HL-60 (cell line): Measurements from ENCODE around the gene TPST1.

ENCODE experiments used
- DNase-seq, 2 experiments: peaks; one replicate each; pipeline ENCODE4 v3.0.0-alpha.2; 2010 to 2020; ENCODE audit warnings: low read depth in 1 of 2, low spot score in 1 of 2
- H3K27ac ChIP-seq: fragments of 250-450 bp; sonication (Bioruptor Pico); replicated peaks from 2 replicates; pipeline ENCODE4 v1.5.1; 2020; ENCODE audit warnings: mild to moderate bottlenecking, moderate library complexity
- H3K27me3 ChIP-seq: fragments of 250-450 bp; sonication (Bioruptor Pico); 2 replicates; pipeline ENCODE4 v1.5.1; 2021; ENCODE audit warnings: mild to moderate bottlenecking, moderate library complexity; ENCODE audit not compliant: insufficient read depth, poor library complexity, severe bottlenecking
- H3K4me3 ChIP-seq: replicated peaks from 2 replicates; pipeline ENCODE4 v1.5.1; 2011; ENCODE audit warnings: mild to moderate bottlenecking, control low read depth, low read length; ENCODE audit not compliant: insufficient read depth
- GABPA ChIP-seq: IDR thresholded peaks from 2 replicates; pipeline ENCODE4 v1.6.1; 2012; ENCODE audit warnings: low read depth
- POLR2AphosphoS5 ChIP-seq: IDR thresholded peaks from 2 replicates; pipeline ENCODE4 v1.6.1; 2012; ENCODE audit warnings: low read depth
- SPI1 ChIP-seq: IDR thresholded peaks from 2 replicates; pipeline ENCODE4 v1.6.1; 2012; ENCODE audit warnings: low read depth, mild to moderate bottlenecking, borderline replicate concordance
- TF ChIP-seq, protein P1 (sequence below): IDR thresholded peaks from one replicate; pipeline ENCODE4 v1.5.1; 2011; ENCODE audit warnings: low read length, control low read depth, inconsistent platforms; ENCODE audit not compliant: insufficient read depth
- TF ChIP-seq, protein P2 (sequence below): IDR thresholded peaks from 2 replicates; pipeline ENCODE4 v1.6.1; 2012; ENCODE audit warnings: low read depth; ENCODE audit not compliant: insufficient replicate concordance

The TPST1 gene

DNA sequence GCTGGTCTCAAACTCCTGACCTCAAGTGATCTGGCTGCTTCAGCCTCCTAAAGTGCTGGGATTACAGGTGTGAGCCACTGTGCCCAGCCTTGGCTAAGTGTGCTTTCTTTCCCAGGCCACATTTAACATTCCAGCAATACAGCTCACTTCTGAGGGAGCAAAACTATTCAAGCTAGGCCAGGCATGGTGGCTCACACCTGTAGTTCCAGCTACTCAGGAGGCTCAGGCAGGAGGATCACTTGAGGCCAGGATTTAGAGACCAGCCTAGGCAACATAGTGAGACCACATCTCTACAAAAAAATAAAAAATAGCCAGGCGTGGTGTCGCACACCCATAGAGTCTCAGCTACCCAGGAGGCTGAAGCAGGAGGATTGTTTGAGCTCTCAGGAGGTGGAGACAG lies 23.3 kb upstream of the TPST1 start:
- DNase-seq: no peak
- TF ChIP-seq, protein P1, sequence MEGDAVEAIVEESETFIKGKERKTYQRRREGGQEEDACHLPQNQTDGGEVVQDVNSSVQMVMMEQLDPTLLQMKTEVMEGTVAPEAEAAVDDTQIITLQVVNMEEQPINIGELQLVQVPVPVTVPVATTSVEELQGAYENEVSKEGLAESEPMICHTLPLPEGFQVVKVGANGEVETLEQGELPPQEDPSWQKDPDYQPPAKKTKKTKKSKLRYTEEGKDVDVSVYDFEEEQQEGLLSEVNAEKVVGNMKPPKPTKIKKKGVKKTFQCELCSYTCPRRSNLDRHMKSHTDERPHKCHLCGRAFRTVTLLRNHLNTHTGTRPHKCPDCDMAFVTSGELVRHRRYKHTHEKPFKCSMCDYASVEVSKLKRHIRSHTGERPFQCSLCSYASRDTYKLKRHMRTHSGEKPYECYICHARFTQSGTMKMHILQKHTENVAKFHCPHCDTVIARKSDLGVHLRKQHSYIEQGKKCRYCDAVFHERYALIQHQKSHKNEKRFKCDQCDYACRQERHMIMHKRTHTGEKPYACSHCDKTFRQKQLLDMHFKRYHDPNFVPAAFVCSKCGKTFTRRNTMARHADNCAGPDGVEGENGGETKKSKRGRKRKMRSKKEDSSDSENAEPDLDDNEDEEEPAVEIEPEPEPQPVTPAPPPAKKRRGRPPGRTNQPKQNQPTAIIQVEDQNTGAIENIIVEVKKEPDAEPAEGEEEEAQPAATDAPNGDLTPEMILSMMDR: no peak
- TF ChIP-seq, protein P2, sequence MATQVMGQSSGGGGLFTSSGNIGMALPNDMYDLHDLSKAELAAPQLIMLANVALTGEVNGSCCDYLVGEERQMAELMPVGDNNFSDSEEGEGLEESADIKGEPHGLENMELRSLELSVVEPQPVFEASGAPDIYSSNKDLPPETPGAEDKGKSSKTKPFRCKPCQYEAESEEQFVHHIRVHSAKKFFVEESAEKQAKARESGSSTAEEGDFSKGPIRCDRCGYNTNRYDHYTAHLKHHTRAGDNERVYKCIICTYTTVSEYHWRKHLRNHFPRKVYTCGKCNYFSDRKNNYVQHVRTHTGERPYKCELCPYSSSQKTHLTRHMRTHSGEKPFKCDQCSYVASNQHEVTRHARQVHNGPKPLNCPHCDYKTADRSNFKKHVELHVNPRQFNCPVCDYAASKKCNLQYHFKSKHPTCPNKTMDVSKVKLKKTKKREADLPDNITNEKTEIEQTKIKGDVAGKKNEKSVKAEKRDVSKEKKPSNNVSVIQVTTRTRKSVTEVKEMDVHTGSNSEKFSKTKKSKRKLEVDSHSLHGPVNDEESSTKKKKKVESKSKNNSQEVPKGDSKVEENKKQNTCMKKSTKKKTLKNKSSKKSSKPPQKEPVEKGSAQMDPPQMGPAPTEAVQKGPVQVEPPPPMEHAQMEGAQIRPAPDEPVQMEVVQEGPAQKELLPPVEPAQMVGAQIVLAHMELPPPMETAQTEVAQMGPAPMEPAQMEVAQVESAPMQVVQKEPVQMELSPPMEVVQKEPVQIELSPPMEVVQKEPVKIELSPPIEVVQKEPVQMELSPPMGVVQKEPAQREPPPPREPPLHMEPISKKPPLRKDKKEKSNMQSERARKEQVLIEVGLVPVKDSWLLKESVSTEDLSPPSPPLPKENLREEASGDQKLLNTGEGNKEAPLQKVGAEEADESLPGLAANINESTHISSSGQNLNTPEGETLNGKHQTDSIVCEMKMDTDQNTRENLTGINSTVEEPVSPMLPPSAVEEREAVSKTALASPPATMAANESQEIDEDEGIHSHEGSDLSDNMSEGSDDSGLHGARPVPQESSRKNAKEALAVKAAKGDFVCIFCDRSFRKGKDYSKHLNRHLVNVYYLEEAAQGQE: no peak
- TF ChIP-seq GABPA: no peak
- no peak for TF ChIP-seq SPI1
- TF ChIP-seq POLR2AphosphoS5: no peak
- H3K27me3 ChIP-seq: no peaks in the 10 kb centered on the region
- no peak overlapping the region for H3K4me3 ChIP-seq
- H3K27ac ChIP-seq: no peak overlapping the region

DNA sequence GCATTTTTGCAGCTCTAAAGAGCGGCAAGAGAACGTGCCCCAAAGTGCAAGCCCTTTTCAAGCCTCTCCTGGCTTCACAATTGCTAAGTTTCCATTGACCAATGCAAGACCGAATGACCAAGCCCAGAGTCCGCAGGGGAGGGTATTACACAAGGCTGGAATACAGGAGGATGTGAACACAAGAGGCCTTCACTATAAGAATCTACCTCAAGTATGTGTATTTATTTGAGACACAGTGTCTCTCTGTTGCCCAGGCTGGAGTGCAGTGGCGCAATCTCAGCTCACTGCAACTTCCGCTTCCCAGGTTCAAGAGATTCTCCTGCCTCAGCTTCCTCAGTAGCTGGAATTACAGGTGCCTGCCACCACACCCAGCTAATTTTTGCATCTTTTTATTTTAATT lies 22.2 kb upstream of the TPST1 start:
- DNase-seq: peak in 1 of 2 experiments; percentile 73
- H3K4me3 ChIP-seq: no peak overlapping the region
- no peak overlapping the region for H3K27ac ChIP-seq
- no peaks in the 10 kb centered on the region for H3K27me3 ChIP-seq
- TF ChIP-seq, protein P1: no peak
- TF ChIP-seq GABPA (no peak), SPI1 (peak; percentile 24; the same call in 1 of the 2 replicates), POLR2AphosphoS5 (no peak)
- TF ChIP-seq, protein P2: no peak

DNA sequence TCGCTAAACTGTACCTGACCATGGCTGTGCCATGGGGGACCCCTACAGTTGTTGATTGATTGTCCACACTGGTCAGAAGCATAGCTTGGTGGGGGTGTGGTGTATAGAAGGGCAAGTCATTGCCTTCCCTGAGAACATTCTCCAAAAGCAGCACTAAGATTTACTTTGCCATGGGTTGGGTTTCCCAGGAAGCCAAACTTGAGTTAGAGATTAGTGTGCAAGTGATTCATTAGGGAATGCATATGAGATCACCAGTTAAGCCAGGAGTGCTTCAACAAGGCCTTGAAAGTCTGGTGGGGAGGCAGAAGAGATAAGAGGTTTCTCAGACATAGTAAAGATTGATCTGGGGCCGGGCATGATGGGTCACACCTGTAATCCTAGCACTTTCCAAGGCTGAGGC lies 21.4 kb upstream of the TPST1 start:
- no peak overlapping the region for H3K4me3 ChIP-seq
- no peak overlapping the region for H3K27ac ChIP-seq
- no peak for DNase-seq
- TF ChIP-seq, protein P2: no peak
- TF ChIP-seq, protein P1: no peak
- no peak for TF ChIP-seq GABPA
- no peak for TF ChIP-seq POLR2AphosphoS5
- no peak for TF ChIP-seq SPI1
- H3K27me3 ChIP-seq: no peaks in the 10 kb centered on the region
